ENCODE data around the gene TJP3. TPM values are rescaled to one million over a fixed set of nuclear protein-coding genes. Genes with fewer than 3 reads are reported as not detected.

TJP3 gene
- total RNA-seq, 4 donors from 2014 or later, result 27.3 to 60.9 (median 35.6) TPM

DNA sequence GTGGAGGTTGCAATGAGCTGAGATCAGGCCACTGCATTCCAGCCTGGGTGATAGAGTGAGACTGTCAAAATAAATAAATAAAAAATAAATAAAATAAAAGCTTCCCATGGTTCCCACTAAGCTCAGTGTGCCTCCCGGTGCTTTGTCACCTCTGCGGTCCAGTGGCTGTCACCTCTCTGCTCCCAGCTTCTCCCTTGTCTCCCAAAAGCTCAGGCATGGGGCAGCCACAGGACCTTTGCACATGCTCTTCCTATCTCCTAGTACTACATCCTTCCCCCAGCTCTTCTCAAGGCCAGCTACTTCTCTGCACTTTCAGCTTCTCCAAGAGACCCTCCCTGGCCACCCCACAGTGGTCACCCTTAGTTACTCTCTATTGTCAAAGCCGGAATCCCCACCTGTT lies 85.6 kb downstream of the TJP3 start:
- intact Hi-C loops (cut with DNase I; ENCODE audit: low total_unique reads), result no loop called here
- no peak for DNase-seq (ENCODE audit: low spot score in 2 of 2)
- no peak overlapping the region for H3K4me3 ChIP-seq (ENCODE audit: low read depth, poor library complexity, severe bottlenecking)
- 92 to 98% methylated on average over 3 of the region's 3 CpGs for WGBS, 2 donors
- TF ChIP-seq, protein P1, sequence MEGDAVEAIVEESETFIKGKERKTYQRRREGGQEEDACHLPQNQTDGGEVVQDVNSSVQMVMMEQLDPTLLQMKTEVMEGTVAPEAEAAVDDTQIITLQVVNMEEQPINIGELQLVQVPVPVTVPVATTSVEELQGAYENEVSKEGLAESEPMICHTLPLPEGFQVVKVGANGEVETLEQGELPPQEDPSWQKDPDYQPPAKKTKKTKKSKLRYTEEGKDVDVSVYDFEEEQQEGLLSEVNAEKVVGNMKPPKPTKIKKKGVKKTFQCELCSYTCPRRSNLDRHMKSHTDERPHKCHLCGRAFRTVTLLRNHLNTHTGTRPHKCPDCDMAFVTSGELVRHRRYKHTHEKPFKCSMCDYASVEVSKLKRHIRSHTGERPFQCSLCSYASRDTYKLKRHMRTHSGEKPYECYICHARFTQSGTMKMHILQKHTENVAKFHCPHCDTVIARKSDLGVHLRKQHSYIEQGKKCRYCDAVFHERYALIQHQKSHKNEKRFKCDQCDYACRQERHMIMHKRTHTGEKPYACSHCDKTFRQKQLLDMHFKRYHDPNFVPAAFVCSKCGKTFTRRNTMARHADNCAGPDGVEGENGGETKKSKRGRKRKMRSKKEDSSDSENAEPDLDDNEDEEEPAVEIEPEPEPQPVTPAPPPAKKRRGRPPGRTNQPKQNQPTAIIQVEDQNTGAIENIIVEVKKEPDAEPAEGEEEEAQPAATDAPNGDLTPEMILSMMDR (IDR thresholded peaks at IDR 0.05), result no peak
- TF ChIP-seq POLR2A (IDR thresholded peaks at IDR 0.05), result no peak

DNA sequence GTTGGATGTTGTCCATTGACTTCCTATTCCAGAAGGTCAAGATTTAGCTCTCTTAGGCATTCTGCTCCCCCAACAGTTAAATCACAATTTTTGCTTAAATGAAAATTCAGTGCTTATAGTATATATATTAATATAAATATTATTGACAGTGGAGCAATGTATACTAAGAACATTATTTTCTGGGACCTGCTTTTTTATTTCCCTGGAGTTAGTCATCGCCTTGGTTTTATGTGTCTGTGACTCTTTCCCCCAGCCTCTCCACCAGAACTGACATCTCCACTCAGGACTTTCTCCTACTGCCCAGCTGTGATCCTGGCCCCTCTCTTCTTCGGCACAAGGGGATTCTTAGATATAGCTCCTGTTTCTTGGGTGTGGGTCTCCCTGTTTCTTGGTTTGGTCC lies 88.2 kb downstream of the TJP3 start:
- intact Hi-C loops (cut with DNase I; ENCODE audit: low total_unique reads), result no loop called here
- no peak overlapping the region for H3K4me3 ChIP-seq (ENCODE audit: low read depth, poor library complexity, severe bottlenecking)
- DNase-seq (ENCODE audit: low spot score in 2 of 2), result no peak
- TF ChIP-seq POLR2A (IDR thresholded peaks at IDR 0.05), result no peak
- TF ChIP-seq, protein P1 (IDR thresholded peaks at IDR 0.05), result no peak
- 93 to 98% methylated on average over 2 of the region's 2 CpGs for WGBS, 2 donors

DNA sequence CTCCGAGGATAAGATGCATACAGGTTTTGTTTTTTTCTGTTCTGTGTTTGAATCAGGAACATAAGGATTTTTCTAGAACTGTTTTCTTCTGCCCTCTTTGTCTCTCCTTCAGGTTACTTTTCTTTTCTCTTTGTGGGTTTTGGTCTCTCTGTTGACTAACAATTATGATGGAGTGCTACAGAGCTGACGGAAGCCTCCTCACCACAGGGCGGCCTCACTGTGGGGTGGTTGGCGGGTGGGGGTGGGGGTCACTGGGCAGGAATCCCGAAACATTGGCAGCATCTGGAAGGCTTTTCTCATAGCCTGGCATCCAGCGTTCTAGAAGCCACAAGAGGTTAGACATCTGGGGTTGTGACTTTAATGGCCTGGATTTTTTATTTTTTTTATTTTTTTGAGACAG lies 90.0 kb downstream of the TJP3 start:
- DNase-seq (ENCODE audit: low spot score in 2 of 2), result no peak
- no peak overlapping the region for H3K4me3 ChIP-seq (ENCODE audit: low read depth, poor library complexity, severe bottlenecking)
- intact Hi-C loops (cut with DNase I; ENCODE audit: low total_unique reads), result no loop called here
- WGBS, 2 donors, result 50 to 57% methylated on average over 6 of the region's 6 CpGs
- no peak for TF ChIP-seq POLR2A (IDR thresholded peaks at IDR 0.05)
- TF ChIP-seq, protein P1 (IDR thresholded peaks at IDR 0.05), result no peak

Other genes with a start within 250 kb of the TJP3 start
- gene SMIM24, start 227.9 kb upstream of the TJP3 start, total RNA-seq, result under 1 TPM in 2 of 4 donors, not detected in 2; 0.29 to 0.78 TPM
- not detected for gene SMIM44, start 224.9 kb upstream of the TJP3 start, total RNA-seq
- gene DOHH, start 207.7 kb upstream of the TJP3 start, total RNA-seq, result 10 to 100 TPM; 20.4 to 28.4 (median 24.1) TPM
- 10 to 100 TPM; 50.9 to 63.3 (median 57.2) TPM for gene FZR1, start 202.1 kb upstream of the TJP3 start, total RNA-seq
- under 1 TPM in 1 of 4 donors, not detected in 3; 0.78 TPM for gene TEKTIP1, start 169.2 kb upstream of the TJP3 start, total RNA-seq
- gene MFSD12, start 150.8 kb upstream of the TJP3 start, total RNA-seq, result 10 to 100 TPM; 43.3 to 98.2 (median 56.3) TPM
- gene HMG20B, start 135.4 kb upstream of the TJP3 start, total RNA-seq, result 100 to 1,000 TPM; 112 to 135 (median 123) TPM
- under 1 TPM in 3 of 4 donors, not detected in 1; 0.19 to 0.52 (median 0.25) TPM for gene GIPC3, start 122.9 kb upstream of the TJP3 start, total RNA-seq
- 1 to 10 TPM in 2 of 4 donors, under 1 TPM in 2; 0.20 to 4.2 (median 0.90) TPM for gene TBXA2R, start 101.5 kb upstream of the TJP3 start, total RNA-seq
- gene CACTIN, start 81.6 kb upstream of the TJP3 start, total RNA-seq, result 10 to 100 TPM; 21.1 to 46.5 (median 33.6) TPM
- gene PIP5K1C, start 7.9 kb upstream of the TJP3 start, total RNA-seq, result 10 to 100 TPM; 14.1 to 27.3 (median 22.1) TPM
- 10 to 100 TPM; 21.8 to 34.6 (median 31.8) TPM for gene APBA3, start 53.3 kb downstream of the TJP3 start, total RNA-seq
- gene MRPL54, start 54.3 kb downstream of the TJP3 start, total RNA-seq, result 10 to 100 TPM; 45.0 to 72.8 (median 53.9) TPM
- gene RAX2, start 63.8 kb downstream of the TJP3 start, total RNA-seq, result not detected
- gene MATK, start 78.0 kb downstream of the TJP3 start, total RNA-seq, result 1 to 10 TPM; 2.1 to 5.8 (median 3.3) TPM
- under 1 TPM in 1 of 4 donors, not detected in 3; 0.13 TPM for gene ZFR2, start 160.7 kb downstream of the TJP3 start, total RNA-seq
- not detected for gene ATCAY, start 172.3 kb downstream of the TJP3 start, total RNA-seq
- gene NMRK2, start 224.7 kb downstream of the TJP3 start, total RNA-seq, result not detected